Measurements from ENCODE around the gene KLF1. TPM values are rescaled to one million over a fixed set of nuclear protein-coding genes. Genes with fewer than 3 reads are reported as not detected.
"Not testable (repeated sequence)": the region's sequence is repeated elsewhere in the genome, so short reads cannot be mapped to it uniquely, and the experiment has no call there.

Gene KLF1
- total RNA-seq, 1 experiment from 2014 or later, result not detected

GRCh38 chr19:12856653-12857052 is 30.3 kb downstream of the KLF1 start:
- Mint-ChIP-seq H3K27ac (ENCODE audit: unreplicated experiment) (no peak overlapping the region), H3K4me3 (ENCODE audit: low read depth, unreplicated experiment) (no peak overlapping the region), H3K27me3 (ENCODE audit: unreplicated experiment) (peaks cover 10% of the 10 kb centered on the region), H3K4me1 (ENCODE audit: low read depth, unreplicated experiment) (no peaks in the 10 kb centered on the region), H3K9me3 (ENCODE audit: low read depth, unreplicated experiment) (no peaks in the 10 kb centered on the region), H3K36me3 (ENCODE audit: insufficient read depth, unreplicated experiment) (no peaks in the 10 kb centered on the region)
- intact Hi-C loops (cut with micrococcal nuclease; ENCODE audit: unreplicated experiment), result no loop called here
- BruUV-seq (replicated peaks), result no TSS peak
- DNase-seq, result no peak
- CTCF ChIA-PET, result no interaction called here
- no peak for TF ChIP-seq CTCF (IDR thresholded peaks at IDR 0.05; ENCODE audit: unreplicated experiment)

GRCh38 chr19:12847159-12848139 is 39.6 kb downstream of the KLF1 start:
- no TSS peak for BruUV-seq (replicated peaks)
- peak; percentile 94 for DNase-seq
- Mint-ChIP-seq H3K4me3 (ENCODE audit: low read depth, unreplicated experiment) (peak overlapping the region; percentile 60), H3K27me3 (ENCODE audit: unreplicated experiment) (peaks cover 2% of the 10 kb centered on the region), H3K27ac (ENCODE audit: unreplicated experiment) (no peak overlapping the region), H3K9me3 (ENCODE audit: low read depth, unreplicated experiment) (no peaks in the 10 kb centered on the region), H3K4me1 (ENCODE audit: low read depth, unreplicated experiment) (no peaks in the 10 kb centered on the region), H3K36me3 (ENCODE audit: insufficient read depth, unreplicated experiment) (peaks cover 5% of the 10 kb centered on the region)
- intact Hi-C loops (cut with micrococcal nuclease; ENCODE audit: unreplicated experiment), result loop anchor here (5.0 kb wide), 1 partner anchor 85 kb away; no protein-coding TSS in a partner anchor
- TF ChIP-seq CTCF (IDR thresholded peaks at IDR 0.05; ENCODE audit: unreplicated experiment), result peak; percentile 92
- CTCF ChIA-PET, result interaction anchor here (0.6 to 1.8 kb wide), 5 partner anchors 14 to 88 kb away, joined by 3 to 11 read pairs (median 4); no protein-coding TSS in a partner anchor

GRCh38 chr19:12846613-12847012 is 40.4 kb downstream of the KLF1 start:
- H3K27me3 Mint-ChIP-seq (ENCODE audit: unreplicated experiment); H3K36me3 Mint-ChIP-seq (ENCODE audit: insufficient read depth, unreplicated experiment); DNase-seq; H3K9me3 Mint-ChIP-seq (ENCODE audit: low read depth, unreplicated experiment); H3K27ac Mint-ChIP-seq (ENCODE audit: unreplicated experiment); H3K4me1 Mint-ChIP-seq (ENCODE audit: low read depth, unreplicated experiment); H3K4me3 Mint-ChIP-seq (ENCODE audit: low read depth, unreplicated experiment); BruUV-seq (replicated peaks): not testable (repeated sequence)
- CTCF ChIA-PET, result interaction anchor here (1.8 kb wide), 1 partner anchor 87 kb away, joined by 11 read pairs; no protein-coding TSS in a partner anchor
- intact Hi-C loops (cut with micrococcal nuclease; ENCODE audit: unreplicated experiment), result loop anchor here (5.0 kb wide), 1 partner anchor 84 kb away; no protein-coding TSS in a partner anchor

GRCh38 chr19:12843999-12844732 is 42.8 kb downstream of the KLF1 start:
- CTCF ChIA-PET, result no interaction called here

More at GRCh38 chr19:12843999-12844732, 42.8 kb downstream of the KLF1 start:
- DNase-seq, result no peak
- BruUV-seq (replicated peaks), result no TSS peak
- intact Hi-C loops (cut with micrococcal nuclease; ENCODE audit: unreplicated experiment), result no loop called here
- no peak for TF ChIP-seq CTCF (IDR thresholded peaks at IDR 0.05; ENCODE audit: unreplicated experiment)
- no peaks in the 10 kb centered on the region for H3K4me1 Mint-ChIP-seq (ENCODE audit: low read depth, unreplicated experiment)
- H3K4me3 Mint-ChIP-seq (ENCODE audit: low read depth, unreplicated experiment), result no peak overlapping the region
- peaks cover 5% of the 10 kb centered on the region for H3K36me3 Mint-ChIP-seq (ENCODE audit: insufficient read depth, unreplicated experiment)
- H3K27ac Mint-ChIP-seq (ENCODE audit: unreplicated experiment), result no peak overlapping the region
- H3K27me3 Mint-ChIP-seq (ENCODE audit: unreplicated experiment), result peaks cover 21% of the 10 kb centered on the region
- H3K9me3 Mint-ChIP-seq (ENCODE audit: low read depth, unreplicated experiment), result no peaks in the 10 kb centered on the region
